ENCODE results near the gene CBS. TPM values are rescaled to one million over a fixed set of nuclear protein-coding genes. Genes with fewer than 3 reads are reported as not detected.
"Not testable (repeated sequence)": the region's sequence is repeated elsewhere in the genome, so short reads cannot be mapped to it uniquely, and the experiment has no call there.

CBS gene
- 10 to 100 TPM in 1 of 4 donors, 1 to 10 TPM in 3; 2.6 to 11.4 (median 6.3) TPM for total RNA-seq

- H3K4me1 ChIP-seq; H3K9me3 ChIP-seq; H3K4me3 ChIP-seq; H3K27me3 ChIP-seq; DNase-seq; intact Hi-C loops (cut with DNase I; ENCODE audit: low total_unique reads); H3K36me3 ChIP-seq; H3K27ac ChIP-seq: not testable (repeated sequence)
Measured at GRCh38 chr21:43075170-43076022, at the start of gene CBS. TSS of gene CBS (minus strand) at chr21:43075835. CDS start at chr21:43072193, 3,642 bp downstream.

- H3K9me3 ChIP-seq; H3K27ac ChIP-seq; H3K4me1 ChIP-seq; H3K36me3 ChIP-seq; H3K27me3 ChIP-seq; DNase-seq; H3K4me3 ChIP-seq; intact Hi-C loops (cut with DNase I; ENCODE audit: low total_unique reads): not testable (repeated sequence)
Measured at GRCh38 chr21:43115956-43116355, 40.3 kb upstream of the CBS start.

- H3K27ac ChIP-seq; H3K9me3 ChIP-seq; DNase-seq; H3K27me3 ChIP-seq; intact Hi-C loops (cut with DNase I; ENCODE audit: low total_unique reads); H3K36me3 ChIP-seq; H3K4me3 ChIP-seq; H3K4me1 ChIP-seq: not testable (repeated sequence)
Measured at GRCh38 chr21:43114483-43114882, 38.8 kb upstream of the CBS start.

GRCh38 chr21:43109006-43109405, 33.4 kb upstream of the CBS start:
- H3K27ac ChIP-seq; H3K36me3 ChIP-seq; H3K27me3 ChIP-seq; H3K9me3 ChIP-seq; DNase-seq; H3K4me1 ChIP-seq; intact Hi-C loops (cut with DNase I; ENCODE audit: low total_unique reads); H3K4me3 ChIP-seq: not testable (repeated sequence)

GRCh38 chr21:43108177-43108576, 32.5 kb upstream of the CBS start:
- intact Hi-C loops (cut with DNase I; ENCODE audit: low total_unique reads); H3K4me1 ChIP-seq: not testable (repeated sequence)

GRCh38 chr21:43107794-43108137, 32.1 kb upstream of the CBS start:
- intact Hi-C loops (cut with DNase I; ENCODE audit: low total_unique reads); DNase-seq: not testable (repeated sequence)

More at GRCh38 chr21:43108177-43108576, 32.5 kb upstream of the CBS start:
- H3K9me3 ChIP-seq, H3K36me3 ChIP-seq, H3K27ac ChIP-seq, H3K27me3 ChIP-seq, DNase-seq, H3K4me3 ChIP-seq: not testable (repeated sequence)

DNA sequence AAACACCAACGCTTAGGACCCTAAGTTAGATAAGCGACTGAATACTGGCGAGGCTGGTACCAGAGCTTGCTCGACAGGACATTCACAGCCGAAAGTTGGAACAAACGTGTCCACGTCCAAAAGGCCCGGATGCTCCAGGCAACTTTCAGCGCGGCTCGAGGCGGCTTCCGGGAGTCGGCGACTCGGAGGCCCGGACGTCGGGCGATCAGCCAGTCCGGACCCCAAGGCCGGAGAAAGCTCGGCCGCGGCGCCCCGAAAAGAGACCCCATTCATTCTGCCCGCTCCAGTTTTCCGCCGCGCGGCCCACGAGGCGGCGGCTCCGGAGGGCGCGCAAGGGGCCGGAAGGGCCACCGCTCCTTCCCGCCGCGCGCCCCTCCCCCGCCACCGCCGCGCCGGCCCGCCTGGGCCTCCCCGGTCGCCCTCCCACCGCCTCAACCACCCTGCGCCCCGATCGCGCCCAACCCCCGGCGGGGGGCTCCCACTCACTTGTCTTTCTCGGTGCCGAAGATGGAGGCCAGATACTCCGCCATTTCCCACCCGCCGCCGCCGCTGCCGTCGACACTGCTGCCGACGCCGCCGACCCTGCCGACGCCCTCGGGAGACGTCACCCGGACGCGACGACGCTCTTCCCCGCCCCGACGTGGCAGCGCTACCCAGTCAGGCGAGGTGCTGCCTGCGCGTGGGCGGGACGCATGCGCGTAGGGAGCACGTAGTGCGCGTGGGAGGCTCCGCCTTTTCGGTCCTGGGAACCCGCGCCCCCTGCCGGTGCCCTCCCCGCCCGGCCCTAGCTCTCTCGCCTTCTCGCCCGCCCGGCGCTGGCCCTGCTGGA, 31.5 kb upstream of the CBS start, which contains the start of gene U2AF1:
Gene U2AF1, minus strand, starts transcription at position 606 of the 829 bp plus-strand sequence. Its CDS starts 76 bp downstream, at position 530.
- peak in 1 of 2 donors; percentile 43 for DNase-seq
- intact Hi-C loops (cut with DNase I; ENCODE audit: low total_unique reads); H3K9me3 ChIP-seq: not testable (repeated sequence)

More at GRCh38 chr21:43107794-43108137, 32.1 kb upstream of the CBS start:
- not testable (repeated sequence) for H3K4me3 ChIP-seq, H3K9me3 ChIP-seq, H3K36me3 ChIP-seq, H3K27ac ChIP-seq, H3K27me3 ChIP-seq, H3K4me1 ChIP-seq

DNA sequence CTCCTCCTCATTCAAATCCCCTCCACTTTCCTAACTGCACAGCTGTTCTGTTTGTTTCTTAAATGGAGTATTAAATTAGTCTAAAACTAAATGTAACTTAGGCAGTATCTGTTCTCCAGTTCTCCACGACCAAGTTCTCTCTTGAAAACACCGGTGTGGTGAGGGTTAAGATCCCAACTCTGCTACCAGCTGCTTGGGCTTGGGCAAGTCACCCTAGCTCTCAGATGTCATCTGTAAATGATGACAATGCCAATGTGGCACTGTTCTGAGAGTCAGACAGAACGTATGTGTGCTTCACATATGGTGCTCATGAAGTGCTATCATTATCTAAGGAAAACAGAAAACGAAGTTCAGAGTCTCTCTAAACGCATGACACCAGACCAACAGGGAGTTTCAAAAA, 29.0 kb upstream of the CBS start:
- H3K27ac ChIP-seq; H3K4me3 ChIP-seq; H3K27me3 ChIP-seq; H3K4me1 ChIP-seq; intact Hi-C loops (cut with DNase I; ENCODE audit: low total_unique reads); H3K36me3 ChIP-seq; H3K9me3 ChIP-seq; DNase-seq: not testable (repeated sequence)

More for the DNA sequence above, 31.5 kb upstream of the CBS start, which contains the start of gene U2AF1:
- H3K27ac ChIP-seq = peak within 1 kb of the TSS; percentile 60 to 67
- peak within 1 kb of the TSS; percentile 42 to 54 for H3K4me3 ChIP-seq
- H3K4me1 ChIP-seq, H3K36me3 ChIP-seq, H3K27me3 ChIP-seq: not testable (repeated sequence)

DNA sequence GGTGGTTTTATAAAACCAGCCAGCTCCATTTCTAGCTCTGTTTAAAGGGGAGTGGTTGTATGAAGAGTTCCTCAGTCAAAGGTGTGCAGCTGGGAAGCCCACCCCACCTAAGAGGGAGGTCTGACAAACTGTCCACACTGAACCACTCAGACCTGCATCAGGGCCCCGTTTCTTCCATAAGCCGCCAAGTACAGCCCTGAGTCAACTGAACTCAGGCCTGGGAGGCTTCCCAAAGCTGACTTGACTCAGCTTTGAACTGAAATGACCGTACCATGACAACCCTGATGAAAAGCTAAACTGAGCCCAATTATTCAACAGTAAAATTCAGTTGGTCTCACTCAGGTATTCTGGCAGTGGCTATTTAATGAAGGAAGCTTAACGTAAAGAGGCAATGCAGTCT, 26.6 kb upstream of the CBS start:
- intact Hi-C loops (cut with DNase I; ENCODE audit: low total_unique reads); H3K36me3 ChIP-seq; H3K9me3 ChIP-seq; H3K4me1 ChIP-seq; DNase-seq; H3K27ac ChIP-seq; H3K4me3 ChIP-seq; H3K27me3 ChIP-seq: not testable (repeated sequence)

DNA sequence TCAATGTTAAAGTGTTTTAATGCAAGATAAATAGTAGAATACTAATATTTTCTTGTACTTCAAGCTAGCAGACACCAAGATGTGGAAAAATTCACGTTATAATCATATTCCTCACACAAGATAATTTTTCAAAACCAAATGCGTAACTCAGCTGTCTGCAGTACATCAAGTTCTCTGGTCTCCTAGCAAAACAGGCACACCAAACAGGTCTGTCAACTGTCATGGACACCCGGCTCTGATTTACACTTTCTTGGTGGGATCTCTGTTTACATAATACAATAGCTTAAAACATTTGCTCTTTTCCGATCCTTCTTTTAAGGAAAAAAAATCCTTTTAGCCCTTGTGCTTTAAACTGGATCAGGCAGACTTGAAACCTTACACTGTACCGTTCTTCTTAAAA, 26.0 kb upstream of the CBS start:
- H3K27me3 ChIP-seq; H3K4me1 ChIP-seq; DNase-seq; H3K9me3 ChIP-seq; H3K4me3 ChIP-seq; H3K36me3 ChIP-seq; H3K27ac ChIP-seq; intact Hi-C loops (cut with DNase I; ENCODE audit: low total_unique reads): not testable (repeated sequence)

GRCh38 chr21:43101000-43101399, 25.4 kb upstream of the CBS start:
- H3K4me3 ChIP-seq; H3K9me3 ChIP-seq; DNase-seq; intact Hi-C loops (cut with DNase I; ENCODE audit: low total_unique reads); H3K4me1 ChIP-seq; H3K27ac ChIP-seq; H3K36me3 ChIP-seq; H3K27me3 ChIP-seq: not testable (repeated sequence)

- H3K27ac ChIP-seq; H3K4me3 ChIP-seq; H3K27me3 ChIP-seq; H3K36me3 ChIP-seq; H3K4me1 ChIP-seq; H3K9me3 ChIP-seq; intact Hi-C loops (cut with DNase I; ENCODE audit: low total_unique reads); DNase-seq: not testable (repeated sequence)
Measured at GRCh38 chr21:43091979-43092614, 16.5 kb upstream of the CBS start.

GRCh38 chr21:43090947-43091346, 15.3 kb upstream of the CBS start:
- DNase-seq; H3K4me3 ChIP-seq; H3K9me3 ChIP-seq; H3K27me3 ChIP-seq; H3K36me3 ChIP-seq; H3K27ac ChIP-seq; H3K4me1 ChIP-seq; intact Hi-C loops (cut with DNase I; ENCODE audit: low total_unique reads): not testable (repeated sequence)

Data from uterus (tissue), 4 donors.